Glutamatergic neuron (in vitro differentiated cells): Measurements from ENCODE around the gene PIEZO1. TPM values are rescaled to one million over a fixed set of nuclear protein-coding genes. Genes with fewer than 3 reads are reported as not detected.

Experiments used
- DNase-seq: peaks from one replicate; pipeline ENCODE4 v3.0.0; 2022
- H3K27ac Mint-ChIP-seq: one replicate; pipeline ENCODE4 v1.8.0; 2020; ENCODE audit warnings: mild to moderate bottlenecking, mixed read lengths, inconsistent platforms; ENCODE audit not compliant: unreplicated experiment
- H3K27me3 Mint-ChIP-seq: one replicate; pipeline ENCODE4 v1.8.0; 2020; ENCODE audit warnings: mild to moderate bottlenecking, moderate library complexity, mixed read lengths, inconsistent platforms; ENCODE audit not compliant: unreplicated experiment
- H3K36me3 Mint-ChIP-seq: one replicate; pipeline ENCODE4 v1.8.0; 2020; ENCODE audit warnings: mild to moderate bottlenecking, mixed read lengths, inconsistent platforms; ENCODE audit not compliant: unreplicated experiment
- H3K4me1 Mint-ChIP-seq: one replicate; pipeline ENCODE4 v1.8.0; 2020; ENCODE audit warnings: mild to moderate bottlenecking, low read depth, mixed read lengths, inconsistent platforms; ENCODE audit not compliant: unreplicated experiment
- H3K4me3 Mint-ChIP-seq: one replicate; pipeline ENCODE4 v1.8.0; 2020; ENCODE audit warnings: mild to moderate bottlenecking, mixed read lengths, inconsistent platforms; ENCODE audit not compliant: unreplicated experiment
- H3K9me3 Mint-ChIP-seq: one replicate; pipeline ENCODE4 v1.8.0; 2020; ENCODE audit warnings: mild to moderate bottlenecking, moderate library complexity, mixed read lengths, inconsistent platforms; ENCODE audit not compliant: unreplicated experiment
- CTCF ChIP-seq: fragments of 200-600 bp; sonication (generic); IDR thresholded peaks from one replicate; pipeline ENCODE4 v1.5.0; 2021; ENCODE audit not compliant: partially characterized antibody, unreplicated experiment
- total RNA-seq: library from RNA; stranded (reverse); fragmentation: NEBNext Ultra II Directional; extraction: Animal tissue kit (Norgen Biotek cat#: 25700); gene quantifications from one replicate; pipeline ENCODE4 v1.2.1, GENCODE V29; 2021; ENCODE audit not compliant: unreplicated experiment

PIEZO1 gene
- total RNA-seq, 1 donor from 2014 or later, result 12.3 TPM

GRCh38 chr16:88686439-88687253 is 98.4 kb downstream of the PIEZO1 start, which contains the start of gene SNAI3:
SNAI3 (minus strand) TSS chr16:88686507; CDS start chr16:88686406, 101 bp downstream.
- Mint-ChIP-seq H3K4me1 (peaks cover 1% of the 10 kb centered on the region), H3K27me3 (peaks cover 10% of the 10 kb centered on the region), H3K36me3 (no peaks in the 10 kb centered on the region), H3K27ac (no peak within 1 kb of the TSS), H3K4me3 (no peak within 1 kb of the TSS), H3K9me3 (no peaks in the 10 kb centered on the region)
- no peak for TF ChIP-seq CTCF
- DNase-seq, result peak; percentile 89

- Mint-ChIP-seq H3K4me3 (no peak overlapping the region), H3K27ac (no peak overlapping the region), H3K9me3 (no peaks in the 10 kb centered on the region), H3K4me1 (peaks cover 1% of the 10 kb centered on the region), H3K36me3 (no peaks in the 10 kb centered on the region), H3K27me3 (peaks cover 10% of the 10 kb centered on the region)
- no peak for TF ChIP-seq CTCF
- no peak for DNase-seq
These were observed 99.0 kb downstream of the PIEZO1 start for GRCh38 chr16:88686062-88686438.

- no peaks in the 10 kb centered on the region for H3K36me3 Mint-ChIP-seq
- TF ChIP-seq CTCF, result peak; percentile 43
- no peak for DNase-seq
- H3K27me3 Mint-ChIP-seq, result peaks cover 10% of the 10 kb centered on the region
- no peak overlapping the region for H3K4me3 Mint-ChIP-seq
- peaks cover 1% of the 10 kb centered on the region for H3K4me1 Mint-ChIP-seq
- H3K9me3 Mint-ChIP-seq, result no peaks in the 10 kb centered on the region
- no peak overlapping the region for H3K27ac Mint-ChIP-seq
These were observed 99.6 kb downstream of the PIEZO1 start for GRCh38 chr16:88685156-88686061.

GRCh38 chr16:88684569-88685155 is 100.4 kb downstream of the PIEZO1 start:
- no peaks in the 10 kb centered on the region for H3K9me3 Mint-ChIP-seq
- peaks cover 10% of the 10 kb centered on the region for H3K27me3 Mint-ChIP-seq
- no peak overlapping the region for H3K4me3 Mint-ChIP-seq

More at GRCh38 chr16:88684569-88685155, 100.4 kb downstream of the PIEZO1 start:
- no peak for TF ChIP-seq CTCF
- H3K27ac Mint-ChIP-seq, result no peak overlapping the region
- DNase-seq, result no peak
- H3K4me1 Mint-ChIP-seq, result peaks cover 1% of the 10 kb centered on the region
- no peaks in the 10 kb centered on the region for H3K36me3 Mint-ChIP-seq
